GM12878 (cell line): ENCODE measurements around the gene TUBB. TPM values are rescaled to one million over a fixed set of nuclear protein-coding genes. Genes with fewer than 3 reads are reported as not detected.

Experiments used
- BRCA1 ChIP-seq: IDR thresholded peaks from 2 replicates; pipeline ENCODE4 v1.6.1; 2011; ENCODE audit warnings: low read depth, low read length, improper control_type of control experiment
- CBFB ChIP-seq: IDR thresholded peaks from 2 replicates; pipeline ENCODE4 v1.6.1; 2016; ENCODE audit warnings: antibody characterized with exemption, low read depth
- CREM ChIP-seq: IDR thresholded peaks from 2 replicates; pipeline ENCODE4 v1.6.1; 2014; ENCODE audit warnings: antibody characterized with exemption, low read depth
- CTCF ChIP-seq, 3 experiments: IDR thresholded peaks in 2 of 3; conservative IDR thresholded peaks in 1 of 3; 2 replicates each; pipeline ENCODE4 v1.5.1; 2011; ENCODE audit warnings: low read depth in 3 of 3, low read length in 3 of 3, mild to moderate bottlenecking in 3 of 3, control low read depth in 2 of 3, moderate library complexity in 2 of 3, inconsistent platforms in 1 of 3, mixed read lengths in 1 of 3; ENCODE audit not compliant: control insufficient read depth in 2 of 3, insufficient read depth in 1 of 3; ENCODE audit errors: extremely low read depth in 1 of 3
- DPF2 ChIP-seq: fragments of 450-650 bp; IDR thresholded peaks from 2 replicates; pipeline ENCODE4 v1.6.1; 2017; ENCODE audit warnings: mild to moderate bottlenecking
- EED ChIP-seq: sonication (generic); IDR thresholded peaks from 2 replicates; pipeline ENCODE4 v1.6.1; 2016; ENCODE audit warnings: antibody characterized with exemption, low read depth
- ETV6 ChIP-seq, 2 experiments: fragments of 450-650 bp in 1 of 2; IDR thresholded peaks in 1 of 2; conservative IDR thresholded peaks in 1 of 2; 2 replicates each; pipeline ENCODE4 v1.6.1; 2014; ENCODE audit warnings: antibody characterized with exemption in 1 of 2, borderline replicate concordance in 1 of 2, low read depth in 1 of 2, mild to moderate bottlenecking in 1 of 2, moderate library complexity in 1 of 2
- KLF5 ChIP-seq: fragments of 450-650 bp; IDR thresholded peaks from 2 replicates; pipeline ENCODE4 v1.6.1; 2014; ENCODE audit warnings: mild to moderate bottlenecking; ENCODE audit not compliant: partially characterized antibody
- MYC ChIP-seq: IDR thresholded peaks from 2 replicates; pipeline ENCODE4 v1.6.1; 2011; ENCODE audit warnings: mild to moderate bottlenecking, low read length, moderate library complexity, inconsistent platforms; ENCODE audit not compliant: insufficient read depth, insufficient replicate concordance, insufficient read length, severe bottlenecking
- POU2F2 ChIP-seq: IDR thresholded peaks from 3 replicates; pipeline ENCODE4 v1.6.1; 2011; ENCODE audit warnings: low read depth, mild to moderate bottlenecking, low read length, borderline replicate concordance
- PRDM15 ChIP-seq: fragments of 450-650 bp; formaldehyde crosslinking; IDR thresholded peaks from 2 replicates; pipeline ENCODE4 v1.4.0; 2020; ENCODE audit warnings: mild to moderate bottlenecking, moderate library complexity
- SIN3A ChIP-seq: IDR thresholded peaks from 2 replicates; pipeline ENCODE4 v1.6.1; 2012; ENCODE audit warnings: low read depth, low read length, improper control_type of control experiment
- SIX5 ChIP-seq: IDR thresholded peaks from 2 replicates; pipeline ENCODE4 v1.6.1; 2011; ENCODE audit warnings: mild to moderate bottlenecking, low read depth, low read length, moderate library complexity; ENCODE audit not compliant: severe bottlenecking
- SKIL ChIP-seq: fragments of 450-650 bp; IDR thresholded peaks from 2 replicates; pipeline ENCODE4 v1.6.1; 2017; ENCODE audit warnings: mild to moderate bottlenecking, low read depth, inconsistent platforms; ENCODE audit not compliant: poor library complexity, severe bottlenecking
- SMAD1 ChIP-seq: fragments of 450-650 bp; IDR thresholded peaks from 2 replicates; pipeline ENCODE4 v1.6.1; 2018; ENCODE audit warnings: mild to moderate bottlenecking, low read depth; ENCODE audit not compliant: partially characterized antibody
- SMC3 ChIP-seq: IDR thresholded peaks from 2 replicates; pipeline ENCODE4 v1.6.1; 2011; ENCODE audit warnings: low read length, improper control_type of control experiment, borderline replicate concordance
- YY1 ChIP-seq: IDR thresholded peaks from 2 replicates; pipeline ENCODE4 v1.6.1; 2011; ENCODE audit warnings: low read depth, mild to moderate bottlenecking, low read length
- ZNF207 ChIP-seq: fragments of 450-650 bp; IDR thresholded peaks from 2 replicates; pipeline ENCODE4 v1.6.1; 2014; ENCODE audit warnings: antibody characterized with exemption, mild to moderate bottlenecking, borderline replicate concordance
- ZZZ3 ChIP-seq: IDR thresholded peaks from 2 replicates; pipeline ENCODE4 v1.6.1; 2011; ENCODE audit warnings: low read depth; ENCODE audit not compliant: control insufficient read depth, insufficient read length
- polyA plus RNA-seq, 11 experiments: library from polyadenylated mRNA; depleted of rRNA in 4 of 11; unstranded in 6 of 11; stranded (reverse) in 5 of 11; fragments of >200 nt; fragmentation: Nextera tagmentation in 4 of 11; fragmentation: Illumina TruSeq in 1 of 11; extraction: Ambion mirVana in 4 of 11; extraction: Trizol in 1 of 11; gene quantifications; 1 replicate in 1 of 11; 2 replicates in 10 of 11; pipeline versions ENCODE4 v1.2.1 to v1.2.3, GENCODE V29; 2011 to 2016; ENCODE audit warnings: inconsistent platforms in 2 of 11, missing spikeins in 2 of 11, low read depth in 1 of 11
- total RNA-seq, 4 experiments: library from RNA; depleted of rRNA in 3 of 4; stranded (reverse); fragments of >200 nt in 3 of 4; fragmentation: Illumina TruSeq in 1 of 4; extraction: Trizol in 1 of 4; gene quantifications; 2 replicates each; pipeline versions ENCODE4 v1.2.1 to v1.2.3, GENCODE V29; 2013 to 2021
- TF ChIP-seq, protein P1 (sequence below): fragments of 450-650 bp; IDR thresholded peaks from 2 replicates; pipeline ENCODE4 v1.6.1; 2017; ENCODE audit warnings: low read depth, mild to moderate bottlenecking, moderate library complexity

The TUBB gene
- total and polyA plus RNA-seq, 10 of the 15 experiments (the other 5 are each of a cell fraction or from before 2014, with no cell fraction given) = 1,039 to 3,052 (median 1,656) TPM

DNA sequence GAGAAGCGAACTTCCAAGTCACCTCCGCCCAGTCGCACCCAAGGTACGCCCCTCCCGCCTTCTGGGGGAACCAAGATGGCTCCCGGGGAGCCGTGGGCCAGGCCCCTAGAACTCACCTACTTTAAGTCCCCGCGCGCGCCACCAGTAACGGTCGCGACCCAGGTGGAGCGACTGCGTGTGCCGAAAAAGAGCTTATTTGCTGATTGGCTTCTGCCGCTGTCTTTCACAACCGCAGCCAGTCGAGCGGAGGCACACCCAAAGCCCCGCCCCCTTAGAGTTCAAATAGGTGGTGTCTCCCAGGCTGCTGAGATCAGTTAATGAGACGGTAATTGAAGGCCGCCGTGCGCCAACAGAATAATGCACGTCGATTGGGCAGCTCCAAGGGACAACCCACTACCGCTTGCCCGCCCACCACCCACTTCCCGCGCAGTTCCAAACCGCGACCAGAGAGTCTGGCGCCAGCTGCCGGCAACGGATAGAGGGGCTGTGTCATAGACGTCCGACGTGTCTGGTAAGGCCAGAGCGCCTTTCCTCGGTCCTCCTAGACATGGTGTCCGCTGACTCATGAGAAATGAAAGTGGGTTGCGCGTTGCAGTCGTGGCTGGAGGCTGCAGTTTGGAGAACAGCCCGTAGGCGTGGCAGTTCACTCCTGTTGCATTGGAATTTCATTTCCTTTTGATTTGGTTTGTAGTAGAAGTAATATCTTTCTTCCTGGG, 2.9 kb upstream of the TUBB start, which contains the start of gene MDC1 (continued):
- TF ChIP-seq SKIL = peak; percentile 93
- TF ChIP-seq ZNF207 = no peak
- no peak for TF ChIP-seq PRDM15 (CRISPR knock-in tag)
- peak; percentile 95 for TF ChIP-seq SIN3A
- no peak for TF ChIP-seq BRCA1
- TF ChIP-seq EED = no peak; the same call in 1 of the 2 replicates
- TF ChIP-seq POU2F2 = peak; percentile 30; the same call in 2 of the 3 replicates
- no peak; the same call in 1 of the 2 replicates for TF ChIP-seq SMC3
- TF ChIP-seq SMAD1 = peak; percentile 43
- TF ChIP-seq, protein P1, sequence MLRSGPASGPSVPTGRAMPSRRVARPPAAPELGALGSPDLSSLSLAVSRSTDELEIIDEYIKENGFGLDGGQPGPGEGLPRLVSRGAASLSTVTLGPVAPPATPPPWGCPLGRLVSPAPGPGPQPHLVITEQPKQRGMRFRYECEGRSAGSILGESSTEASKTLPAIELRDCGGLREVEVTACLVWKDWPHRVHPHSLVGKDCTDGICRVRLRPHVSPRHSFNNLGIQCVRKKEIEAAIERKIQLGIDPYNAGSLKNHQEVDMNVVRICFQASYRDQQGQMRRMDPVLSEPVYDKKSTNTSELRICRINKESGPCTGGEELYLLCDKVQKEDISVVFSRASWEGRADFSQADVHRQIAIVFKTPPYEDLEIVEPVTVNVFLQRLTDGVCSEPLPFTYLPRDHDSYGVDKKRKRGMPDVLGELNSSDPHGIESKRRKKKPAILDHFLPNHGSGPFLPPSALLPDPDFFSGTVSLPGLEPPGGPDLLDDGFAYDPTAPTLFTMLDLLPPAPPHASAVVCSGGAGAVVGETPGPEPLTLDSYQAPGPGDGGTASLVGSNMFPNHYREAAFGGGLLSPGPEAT = no peak; the same call in none of the 2 replicates
- TF ChIP-seq MYC = peak; percentile 47
- peak; percentile 92 for TF ChIP-seq CBFB
- peak in 1 of 2 experiments; percentile 78; a peak in 2 of 4 replicates for TF ChIP-seq ETV6 (conservative IDR thresholded peaks at IDR 0.05 in 1 of 2, IDR thresholded peaks at IDR 0.05 in 1 of 2; ENCODE audit: borderline replicate concordance in 1 of 2, low read depth in 1 of 2)
- TF ChIP-seq CREM = peak; percentile 95
- TF ChIP-seq CTCF (IDR thresholded peaks at IDR 0.05 in 2 of 3, conservative IDR thresholded peaks at IDR 0.05 in 1 of 3; ENCODE audit: control insufficient read depth in 2 of 3, extremely low read depth in 1 of 3, insufficient read depth in 1 of 3, low read depth in 3 of 3, low read length in 3 of 3) = peak; percentile 8 to 29 (median 17); a peak in 3 of 6 replicates
- peak; percentile 36 for TF ChIP-seq SIX5
- peak; percentile 73 for TF ChIP-seq KLF5
- TF ChIP-seq ZZZ3 = no peak
- TF ChIP-seq YY1 = peak; percentile 97
- peak; percentile 98 for TF ChIP-seq DPF2
